C4-2B (cell line): ENCODE measurements around the gene CTIF.

Source experiments
- ZFX ChIP-seq: fragments of 450-650 bp; IDR thresholded peaks from 2 replicates; pipeline ENCODE4 v1.6.1; 2017
- TF ChIP-seq, protein P1 (sequence below): fragments of 450-650 bp; conservative IDR thresholded peaks from 2 replicates; pipeline ENCODE4 v1.5.1; 2017; ENCODE audit warnings: mild to moderate bottlenecking

DNA sequence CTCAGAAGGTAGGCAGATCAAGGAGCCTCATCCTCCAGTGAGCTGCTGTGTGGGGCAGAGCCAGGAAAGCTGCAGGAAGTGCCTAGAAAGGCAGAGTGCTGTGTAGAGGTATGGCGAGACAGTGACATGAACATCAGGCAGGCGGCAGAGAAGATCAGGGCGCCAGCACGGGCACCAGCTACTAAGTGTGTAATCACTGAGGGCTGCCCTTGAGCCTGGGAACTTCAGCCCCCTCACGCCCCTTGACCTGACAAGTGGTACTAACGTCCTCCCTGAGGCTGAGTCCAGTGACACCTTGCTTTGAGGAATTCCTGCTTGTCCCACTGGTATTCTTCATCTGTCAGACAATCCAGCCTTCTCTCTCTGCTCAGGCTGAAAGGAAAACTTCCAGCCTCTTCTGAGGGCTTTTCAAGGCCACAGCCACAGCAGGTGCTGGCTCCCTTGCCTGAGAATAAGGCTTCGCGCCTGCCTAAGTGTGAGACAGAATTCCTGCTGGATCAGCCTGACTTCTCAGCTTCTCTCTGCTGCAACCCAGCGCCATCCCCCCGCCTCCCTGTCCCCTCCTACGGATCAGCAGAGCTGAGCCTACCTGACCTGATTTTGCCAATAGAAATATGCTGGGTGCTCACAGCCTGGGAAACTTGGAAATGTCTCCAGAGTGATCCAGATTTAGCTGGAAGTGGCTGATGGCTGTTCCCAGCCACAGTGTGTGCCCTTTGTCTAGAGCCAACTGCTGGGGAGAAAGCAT, 263.9 kb downstream of the CTIF start:
- TF ChIP-seq, protein P1, sequence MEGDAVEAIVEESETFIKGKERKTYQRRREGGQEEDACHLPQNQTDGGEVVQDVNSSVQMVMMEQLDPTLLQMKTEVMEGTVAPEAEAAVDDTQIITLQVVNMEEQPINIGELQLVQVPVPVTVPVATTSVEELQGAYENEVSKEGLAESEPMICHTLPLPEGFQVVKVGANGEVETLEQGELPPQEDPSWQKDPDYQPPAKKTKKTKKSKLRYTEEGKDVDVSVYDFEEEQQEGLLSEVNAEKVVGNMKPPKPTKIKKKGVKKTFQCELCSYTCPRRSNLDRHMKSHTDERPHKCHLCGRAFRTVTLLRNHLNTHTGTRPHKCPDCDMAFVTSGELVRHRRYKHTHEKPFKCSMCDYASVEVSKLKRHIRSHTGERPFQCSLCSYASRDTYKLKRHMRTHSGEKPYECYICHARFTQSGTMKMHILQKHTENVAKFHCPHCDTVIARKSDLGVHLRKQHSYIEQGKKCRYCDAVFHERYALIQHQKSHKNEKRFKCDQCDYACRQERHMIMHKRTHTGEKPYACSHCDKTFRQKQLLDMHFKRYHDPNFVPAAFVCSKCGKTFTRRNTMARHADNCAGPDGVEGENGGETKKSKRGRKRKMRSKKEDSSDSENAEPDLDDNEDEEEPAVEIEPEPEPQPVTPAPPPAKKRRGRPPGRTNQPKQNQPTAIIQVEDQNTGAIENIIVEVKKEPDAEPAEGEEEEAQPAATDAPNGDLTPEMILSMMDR: no peak
- TF ChIP-seq ZFX: no peak
